K562 (cell line): ENCODE measurements around the gene UBE2H. TPM values are rescaled to one million over a fixed set of nuclear protein-coding genes. Genes with fewer than 3 reads are reported as not detected.

ENCODE experiments used
- BACH1 ChIP-seq: fragments of 200-800 bp; sonication (Bioruptor generic); IDR thresholded peaks from 2 replicates; pipeline ENCODE4 v1.6.1; 2016; ENCODE audit warnings: missing genetic modification characterization, missing compliant biosample characterization
- DEAF1 ChIP-seq: fragments of 450-650 bp; formaldehyde crosslinking; IDR thresholded peaks from 2 replicates; pipeline ENCODE4 v1.4.0; 2020; ENCODE audit warnings: mild to moderate bottlenecking, moderate library complexity
- FOXJ3 ChIP-seq: sonication (generic); formaldehyde crosslinking; IDR thresholded peaks from 2 replicates; pipeline ENCODE4 v1.4.0; 2020; ENCODE audit warnings: mild to moderate bottlenecking, missing genetic modification reagents
- FOXM1 ChIP-seq, 2 experiments: fragments of 450-650 bp in 1 of 2; sonication (generic) in 1 of 2; formaldehyde crosslinking in 1 of 2; IDR thresholded peaks; 2 replicates each; pipeline versions ENCODE4 v1.6.1 to v1.9.0; 2017 to 2022; ENCODE audit warnings: low read depth in 2 of 2, mild to moderate bottlenecking in 2 of 2, missing genetic modification reagents in 1 of 2, moderate library complexity in 1 of 2
- HDAC1 ChIP-seq, 2 experiments: fragments of 450-650 bp; IDR thresholded peaks; 2 replicates each; pipeline ENCODE4 v1.6.1; 2016 to 2017; ENCODE audit warnings: inconsistent platforms in 1 of 2, mild to moderate bottlenecking in 1 of 2, moderate library complexity in 1 of 2
- IRF2 ChIP-seq: sonication (generic); formaldehyde crosslinking; IDR thresholded peaks from 2 replicates; pipeline ENCODE4 v1.8.1; 2022; ENCODE audit warnings: mild to moderate bottlenecking, missing genetic modification reagents
- KAT7 ChIP-seq: sonication (generic); formaldehyde crosslinking; IDR thresholded peaks from 2 replicates; pipeline ENCODE4 v1.8.0; 2022; ENCODE audit warnings: missing genetic modification reagents, mild to moderate bottlenecking, borderline replicate concordance
- KDM2B ChIP-seq: fragments of 250-450 bp; sonication (Bioruptor Pico); IDR thresholded peaks from 2 replicates; pipeline ENCODE4 v1.8.0; 2021; ENCODE audit warnings: mild to moderate bottlenecking, moderate library complexity
- KDM4B ChIP-seq, 2 experiments: fragments of 450-650 bp in 1 of 2; sonication (generic) in 1 of 2; IDR thresholded peaks; 2 replicates each; pipeline ENCODE4 v1.6.1; 2016 to 2017; ENCODE audit warnings: borderline replicate concordance in 2 of 2, antibody characterized with exemption in 1 of 2, low read depth in 1 of 2, mild to moderate bottlenecking in 1 of 2
- MBD2 ChIP-seq: sonication (generic); IDR thresholded peaks from 2 replicates; pipeline ENCODE4 v1.6.1; 2016; ENCODE audit warnings: low read depth, borderline replicate concordance
- MTA2 ChIP-seq: fragments of 450-650 bp; IDR thresholded peaks from 2 replicates; pipeline ENCODE4 v1.6.1; 2016; ENCODE audit warnings: low read depth
- NFIX ChIP-seq: fragments of 250-450 bp; sonication (Bioruptor Pico); IDR thresholded peaks from 2 replicates; pipeline ENCODE4 v1.4.0; 2020; ENCODE audit warnings: low read depth, mild to moderate bottlenecking, moderate library complexity
- RAD21 ChIP-seq, 2 experiments: fragments of 250-450 bp in 1 of 2; fragments of 450-650 bp in 1 of 2; sonication (Bioruptor Pico) in 1 of 2; formaldehyde crosslinking in 1 of 2; IDR thresholded peaks in 1 of 2; conservative IDR thresholded peaks in 1 of 2; 2 replicates each; pipeline versions ENCODE4 v1.4.0 to v1.8.0; 2020 to 2022; ENCODE audit warnings: mild to moderate bottlenecking in 2 of 2, moderate library complexity in 1 of 2
- RCOR1 ChIP-seq, 2 experiments: IDR thresholded peaks; 2 replicates each; pipeline ENCODE4 v1.6.1; 2012; ENCODE audit warnings: low read depth in 2 of 2, low read length in 2 of 2, borderline replicate concordance in 1 of 2, improper control_type of control experiment in 1 of 2
- SREBF2 ChIP-seq: sonication (generic); formaldehyde crosslinking; IDR thresholded peaks from 2 replicates; pipeline ENCODE4 v1.4.0; 2020; ENCODE audit warnings: mild to moderate bottlenecking, missing genetic modification reagents
- TAF1 ChIP-seq: IDR thresholded peaks from 2 replicates; pipeline ENCODE4 v1.6.1; 2011; ENCODE audit warnings: mild to moderate bottlenecking, low read length, moderate library complexity; ENCODE audit not compliant: insufficient read depth, control insufficient read depth, severe bottlenecking; ENCODE audit errors: extremely low read depth
- ZNF165 ChIP-seq: fragments of 250-450 bp; sonication (Bioruptor Pico); IDR thresholded peaks from 2 replicates; pipeline ENCODE4 v1.4.0; 2020; ENCODE audit warnings: borderline replicate concordance
- ZNF174 ChIP-seq: fragments of 250-450 bp; sonication (Bioruptor Pico); IDR thresholded peaks from 2 replicates; pipeline ENCODE4 v1.4.0; 2020; ENCODE audit warnings: mild to moderate bottlenecking
- ZNF717 ChIP-seq: fragments of 250-450 bp; sonication (Bioruptor Pico); IDR thresholded peaks from 2 replicates; pipeline ENCODE4 v1.5.0; 2021
- ZSCAN32 ChIP-seq: fragments of 450-650 bp; formaldehyde crosslinking; IDR thresholded peaks from 2 replicates; pipeline ENCODE4 v1.4.0; 2020; ENCODE audit warnings: mild to moderate bottlenecking, moderate library complexity
- polyA plus RNA-seq, 8 experiments: library from polyadenylated mRNA; depleted of rRNA in 4 of 8; stranded (reverse) in 5 of 8; unstranded in 3 of 8; fragments of >200 nt; fragmentation: Nextera tagmentation in 2 of 8; fragmentation: Illumina TruSeq in 1 of 8; extraction: Ambion mirVana in 2 of 8; extraction: Trizol in 1 of 8; gene quantifications; 2 replicates each; pipeline versions ENCODE4 v1.2.1 to v1.2.3, GENCODE V29; 2011 to 2014; ENCODE audit warnings: inconsistent platforms in 1 of 8, missing spikeins in 1 of 8
- total RNA-seq, 7 experiments: library from RNA; depleted of rRNA in 6 of 7; stranded (reverse); fragments of >200 nt in 6 of 7; fragmentation: Illumina TruSeq in 2 of 7; extraction: Trizol in 2 of 7; gene quantifications; 2 replicates each; pipeline versions ENCODE4 v1.2.1 to v1.2.3, GENCODE V29; 2011 to 2021; ENCODE audit warnings: low replicate concordance in 1 of 7
- TF ChIP-seq, protein P1 (sequence below), 2 experiments: fragments of 450-650 bp in 1 of 2; sonication (generic) in 1 of 2; formaldehyde crosslinking in 1 of 2; IDR thresholded peaks in 1 of 2; conservative IDR thresholded peaks in 1 of 2; 2 replicates each; pipeline versions ENCODE4 v1.6.1 to v1.8.1; 2016 to 2023; ENCODE audit warnings: mild to moderate bottlenecking in 2 of 2, moderate library complexity in 2 of 2, inconsistent platforms in 1 of 2, missing genetic modification reagents in 1 of 2
- TF ChIP-seq, protein P2 (sequence below): fragments of 450-650 bp; IDR thresholded peaks from 2 replicates; pipeline ENCODE4 v1.6.1; 2016; ENCODE audit warnings: missing biosample characterization, missing genetic modification characterization
- TF ChIP-seq, protein P3 (sequence below): sonication (generic); formaldehyde crosslinking; IDR thresholded peaks from 2 replicates; pipeline ENCODE4 v1.8.0; 2022; ENCODE audit warnings: mild to moderate bottlenecking, missing genetic modification reagents

Gene UBE2H
- total and polyA plus RNA-seq, 9 of the 15 experiments (the other 6 are each of a cell fraction or from before 2014, with no cell fraction given): 6.3 to 33.0 (median 13.3) TPM

DNA sequence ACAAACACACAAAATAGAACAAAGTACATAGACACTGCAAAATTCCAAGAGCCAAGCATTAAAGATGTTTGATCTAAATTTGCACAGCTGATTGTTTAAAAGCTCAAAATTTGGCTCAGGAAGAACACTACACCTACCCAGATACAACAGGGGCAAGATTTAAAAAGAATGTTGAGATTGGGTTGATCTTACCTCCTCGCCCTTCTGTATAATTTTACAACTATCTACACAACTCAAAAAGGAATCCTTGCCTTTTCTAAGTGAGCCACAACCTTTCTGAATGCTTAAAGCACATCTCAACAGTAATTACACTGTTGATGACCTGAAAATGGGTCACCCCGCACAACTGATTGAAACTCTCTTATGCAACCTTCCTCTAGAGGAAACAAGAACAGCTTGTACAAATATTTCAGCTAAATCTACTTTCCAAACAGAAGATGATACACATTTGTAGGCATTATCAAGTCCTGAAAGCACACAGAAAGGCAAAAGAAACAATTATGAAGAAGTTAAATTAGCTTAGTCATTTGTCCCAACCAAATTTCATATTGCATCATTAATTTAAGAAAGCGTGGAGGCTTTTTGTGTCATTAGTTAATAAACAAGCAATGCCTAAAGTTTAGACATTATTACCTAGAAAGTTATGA is 75.5 kb downstream of the UBE2H start (continued):
- TF ChIP-seq BACH1 (tag) (peak; percentile 64; the same call in 1 of the 2 replicates), TAF1 (no peak), MTA2 (no peak), KDM2B (CRISPR knock-in tag) (no peak), ZSCAN32 (peak; percentile 77), ZNF717 (CRISPR knock-in tag) (no peak), NFIX (CRISPR knock-in tag) (no peak), RAD21 (CRISPR knock-in tag; conservative IDR thresholded peaks at IDR 0.05 in 1 of 2, IDR thresholded peaks at IDR 0.05 in 1 of 2) (0 out of 4 replicates have a peak, but pooled peaks of 1 of the 2 experiments have one; percentile 14), DEAF1 (no peak), KAT7 (CRISPR knock-in tag) (0 out of 2 replicates have a peak, but pooled peaks have one; percentile 51), IRF2 (CRISPR knock-in tag) (no peak), KDM4B (IDR thresholded peaks at IDR 0.05; ENCODE audit: borderline replicate concordance in 2 of 2, low read depth in 1 of 2) (no peak), ZNF165 (CRISPR knock-in tag) (no peak), FOXM1 (IDR thresholded peaks at IDR 0.05; ENCODE audit: low read depth) (no peak), FOXM1 (CRISPR knock-in tag; IDR thresholded peaks at IDR 0.05; ENCODE audit: low read depth) (no peak), FOXJ3 (CRISPR knock-in tag) (no peak), SREBF2 (no peak), ZNF174 (no peak), HDAC1 (IDR thresholded peaks at IDR 0.05) (no peak), MBD2 (no peak), RCOR1 (IDR thresholded peaks at IDR 0.05; ENCODE audit: borderline replicate concordance in 1 of 2, low read depth in 2 of 2, low read length in 2 of 2) (no peak)
- TF ChIP-seq, protein P1, sequence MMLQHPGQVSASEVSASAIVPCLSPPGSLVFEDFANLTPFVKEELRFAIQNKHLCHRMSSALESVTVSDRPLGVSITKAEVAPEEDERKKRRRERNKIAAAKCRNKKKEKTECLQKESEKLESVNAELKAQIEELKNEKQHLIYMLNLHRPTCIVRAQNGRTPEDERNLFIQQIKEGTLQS (IDR thresholded peaks at IDR 0.05): peak; percentile 97
- TF ChIP-seq, protein P1 (CRISPR knock-in tag; conservative IDR thresholded peaks at IDR 0.05): no peak
- TF ChIP-seq, protein P2, sequence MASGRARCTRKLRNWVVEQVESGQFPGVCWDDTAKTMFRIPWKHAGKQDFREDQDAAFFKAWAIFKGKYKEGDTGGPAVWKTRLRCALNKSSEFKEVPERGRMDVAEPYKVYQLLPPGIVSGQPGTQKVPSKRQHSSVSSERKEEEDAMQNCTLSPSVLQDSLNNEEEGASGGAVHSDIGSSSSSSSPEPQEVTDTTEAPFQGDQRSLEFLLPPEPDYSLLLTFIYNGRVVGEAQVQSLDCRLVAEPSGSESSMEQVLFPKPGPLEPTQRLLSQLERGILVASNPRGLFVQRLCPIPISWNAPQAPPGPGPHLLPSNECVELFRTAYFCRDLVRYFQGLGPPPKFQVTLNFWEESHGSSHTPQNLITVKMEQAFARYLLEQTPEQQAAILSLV (tag): peak; percentile 49
- TF ChIP-seq, protein P3, sequence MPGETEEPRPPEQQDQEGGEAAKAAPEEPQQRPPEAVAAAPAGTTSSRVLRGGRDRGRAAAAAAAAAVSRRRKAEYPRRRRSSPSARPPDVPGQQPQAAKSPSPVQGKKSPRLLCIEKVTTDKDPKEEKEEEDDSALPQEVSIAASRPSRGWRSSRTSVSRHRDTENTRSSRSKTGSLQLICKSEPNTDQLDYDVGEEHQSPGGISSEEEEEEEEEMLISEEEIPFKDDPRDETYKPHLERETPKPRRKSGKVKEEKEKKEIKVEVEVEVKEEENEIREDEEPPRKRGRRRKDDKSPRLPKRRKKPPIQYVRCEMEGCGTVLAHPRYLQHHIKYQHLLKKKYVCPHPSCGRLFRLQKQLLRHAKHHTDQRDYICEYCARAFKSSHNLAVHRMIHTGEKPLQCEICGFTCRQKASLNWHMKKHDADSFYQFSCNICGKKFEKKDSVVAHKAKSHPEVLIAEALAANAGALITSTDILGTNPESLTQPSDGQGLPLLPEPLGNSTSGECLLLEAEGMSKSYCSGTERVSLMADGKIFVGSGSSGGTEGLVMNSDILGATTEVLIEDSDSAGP: no peak
